ENCODE results near the gene UGT1A8. TPM values are rescaled to one million over a fixed set of nuclear protein-coding genes. Genes with fewer than 3 reads are reported as not detected.
"Not testable (repeated sequence)": the region's sequence is repeated elsewhere in the genome, so short reads cannot be mapped to it uniquely, and the experiment has no call there.

Gene UGT1A8
- total RNA-seq, 1 donor from 2014 or later, result 0.13 TPM

DNA sequence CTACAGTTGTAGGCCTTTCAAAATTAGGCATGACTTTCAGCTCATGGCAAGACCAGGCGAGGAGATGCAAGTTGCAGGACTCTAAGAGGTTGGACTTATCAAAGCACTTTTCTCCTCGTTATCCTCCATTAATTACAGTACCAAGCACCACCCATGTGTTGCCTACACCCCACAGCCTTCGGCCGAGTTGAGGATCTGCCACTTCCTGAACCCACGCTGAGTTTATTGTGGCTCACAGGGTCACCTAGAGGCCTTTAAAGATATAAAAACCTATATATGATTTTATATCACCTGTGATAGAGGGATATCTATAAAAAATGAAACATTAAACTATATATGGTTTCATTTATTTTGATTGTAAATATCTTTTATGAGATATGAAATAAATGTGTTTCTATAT lies 21.4 kb downstream of the UGT1A8 start:
- DNase-seq (ENCODE audit: low spot score), result no peak

DNA sequence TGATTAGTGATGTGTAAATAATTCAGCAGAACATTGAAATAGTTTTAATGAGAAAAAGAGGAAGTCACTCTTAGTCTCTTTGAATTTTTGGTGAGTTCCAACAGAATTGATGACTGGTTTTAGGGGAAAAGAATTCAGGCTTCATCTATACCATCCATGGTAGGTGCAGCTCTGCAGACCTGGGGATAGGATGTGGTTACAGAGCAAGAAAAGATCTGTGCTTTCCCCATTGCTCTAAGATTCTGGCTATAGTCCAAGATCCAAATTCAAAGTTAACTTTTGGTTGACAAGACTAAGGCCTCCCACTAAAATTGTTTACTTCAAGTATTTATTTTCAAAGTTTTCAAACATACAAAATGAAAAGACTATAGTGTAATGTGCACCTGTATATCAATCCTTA lies 22.4 kb downstream of the UGT1A8 start:
- DNase-seq (ENCODE audit: low spot score), result no peak
- no peak for ATAC-seq

More for the DNA sequence above, 21.4 kb downstream of the UGT1A8 start:
- ATAC-seq, result no peak

DNA sequence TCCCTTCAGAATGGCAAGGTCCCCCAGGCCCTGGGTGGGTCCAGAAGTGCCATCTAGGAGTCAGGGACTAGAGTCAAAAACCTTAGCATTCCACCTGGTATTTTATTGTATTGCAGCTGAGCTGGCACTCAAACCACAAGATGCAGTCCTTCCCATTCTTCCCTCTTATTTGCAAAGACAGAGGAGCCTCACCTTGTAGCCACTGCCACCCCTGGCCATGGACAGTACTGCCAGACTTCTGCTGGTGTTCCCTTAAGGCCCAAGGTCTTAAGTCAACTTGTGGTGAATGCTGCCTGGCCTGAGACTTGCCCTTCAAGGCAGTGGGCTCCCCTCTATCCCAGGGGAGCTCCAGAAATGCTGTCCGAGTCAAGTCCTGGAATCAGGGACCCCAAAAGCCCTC lies 25.7 kb downstream of the UGT1A8 start:
- DNase-seq (ENCODE audit: low spot score), result no peak
- peak; percentile 78 for ATAC-seq

DNA sequence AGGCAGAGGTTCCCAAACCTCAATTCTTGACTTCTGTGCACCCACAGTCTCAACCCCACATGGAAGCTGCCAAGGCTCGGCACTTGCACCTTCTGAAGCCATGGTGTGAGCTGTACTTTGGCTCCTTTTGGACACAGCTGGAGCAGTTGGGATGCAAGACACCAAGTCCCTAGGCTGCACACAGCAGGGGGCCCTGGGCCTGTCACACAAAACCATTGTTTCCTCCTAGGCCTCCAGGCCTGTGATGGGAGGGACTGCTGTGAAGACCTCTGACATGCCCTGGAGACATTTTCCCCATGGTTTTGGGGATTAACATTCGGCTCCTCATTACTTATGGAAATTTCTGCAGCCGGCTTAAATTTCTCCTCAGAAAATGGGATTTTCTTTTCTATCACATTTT lies 28.6 kb downstream of the UGT1A8 start:
- DNase-seq (ENCODE audit: low spot score), result not testable (repeated sequence)

DNA sequence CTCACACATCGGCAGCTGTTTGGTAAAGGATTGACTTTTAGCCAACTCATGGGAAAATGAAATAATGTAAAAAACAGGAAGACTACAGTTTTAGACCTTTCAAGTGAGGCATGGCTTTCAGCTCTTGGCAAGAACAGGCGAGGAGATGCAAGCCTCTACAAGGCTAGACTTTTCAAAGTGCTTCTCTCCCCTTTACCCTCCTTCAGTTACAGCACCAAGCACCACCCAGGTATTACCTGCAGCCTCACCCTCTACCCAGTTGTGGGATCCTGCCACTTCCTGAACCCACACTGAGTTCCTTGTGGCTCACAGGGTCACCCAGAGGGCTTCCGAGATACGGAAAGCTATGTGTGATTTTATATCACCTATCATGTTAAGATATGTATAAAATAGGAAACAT lies 33.5 kb downstream of the UGT1A8 start:
- no peak for DNase-seq (ENCODE audit: low spot score)

More for the DNA sequence above, 28.6 kb downstream of the UGT1A8 start:
- not testable (repeated sequence) for ATAC-seq

DNA sequence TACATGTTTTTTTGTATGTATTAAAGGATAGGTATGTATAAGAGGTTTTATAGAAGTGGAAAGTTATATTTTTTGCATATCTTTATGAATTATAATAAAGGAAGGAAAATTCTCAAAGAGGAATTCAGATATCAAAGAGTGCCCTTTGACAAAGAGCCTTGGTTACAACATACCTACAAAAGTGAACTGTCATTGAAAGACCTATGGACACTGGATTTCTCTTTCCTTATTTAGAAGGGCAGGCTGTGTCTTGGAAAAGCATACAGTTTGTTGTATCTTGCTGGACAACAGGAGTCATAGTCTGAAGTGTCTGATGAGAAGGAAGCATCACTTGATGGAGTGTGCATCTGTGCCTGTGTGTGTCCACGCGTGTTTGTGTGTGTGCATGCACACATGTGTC lies 34.0 kb downstream of the UGT1A8 start:
- DNase-seq (ENCODE audit: low spot score) (no peak), ATAC-seq (no peak)

More for the DNA sequence above, 33.5 kb downstream of the UGT1A8 start:
- no peak for ATAC-seq

DNA sequence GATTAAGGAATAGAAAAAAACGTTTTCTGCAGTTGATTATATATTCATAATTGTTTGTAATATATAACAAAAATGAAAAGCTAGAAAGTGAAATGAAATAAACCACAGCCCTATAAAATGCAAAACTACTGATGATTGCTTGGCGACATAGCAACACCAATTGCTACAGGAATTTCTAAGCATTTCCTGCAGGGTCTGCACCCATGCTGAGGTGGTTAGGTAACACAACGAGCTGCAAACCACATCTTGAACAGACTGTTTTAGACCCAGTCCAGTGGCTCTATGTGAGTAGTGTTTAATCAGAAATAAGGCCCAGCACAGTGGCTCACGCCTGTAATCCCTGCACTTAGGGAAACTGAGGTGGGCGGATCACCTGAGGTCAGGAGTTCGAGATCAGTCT lies 37.1 kb downstream of the UGT1A8 start:
- no peak for ATAC-seq
- no peak for DNase-seq (ENCODE audit: low spot score)

DNA sequence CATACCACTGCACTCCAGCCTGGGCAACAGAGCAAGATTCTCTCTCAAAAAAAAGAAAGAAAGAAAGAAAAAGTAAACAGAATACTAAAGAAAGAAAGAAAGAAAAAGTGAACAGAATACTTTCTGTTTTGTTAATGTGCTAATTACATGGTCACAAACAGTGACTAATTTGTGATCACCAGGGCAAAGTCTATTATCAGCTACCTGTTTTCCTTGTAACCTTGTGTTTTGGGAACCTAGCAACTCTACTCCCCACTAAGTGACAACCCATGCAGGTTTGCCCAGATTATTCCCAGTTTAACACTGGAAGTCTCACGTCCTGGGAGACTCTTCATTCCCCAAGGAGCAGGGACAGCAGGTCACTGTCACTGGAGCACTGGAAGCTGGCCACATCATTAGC lies 37.6 kb downstream of the UGT1A8 start:
- no peak for ATAC-seq
- DNase-seq (ENCODE audit: low spot score), result no peak

DNA sequence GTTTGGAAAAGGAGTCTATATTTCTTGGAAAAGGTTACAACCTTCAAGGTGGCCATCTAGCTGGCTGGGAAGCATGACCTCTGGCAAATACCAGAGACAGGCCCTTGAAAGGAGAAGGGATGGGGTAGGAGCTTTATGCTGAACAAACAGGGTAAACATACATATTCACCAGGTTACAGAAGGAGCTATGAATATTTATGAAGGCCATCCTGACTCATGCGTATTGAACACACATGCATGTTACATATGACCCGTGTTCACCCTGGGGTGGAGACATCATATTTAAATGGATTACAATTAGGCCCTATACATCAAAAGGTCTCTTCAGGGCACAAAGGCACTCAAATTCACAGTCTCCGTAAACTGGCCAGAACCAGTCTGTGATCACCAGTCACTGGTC lies 38.5 kb downstream of the UGT1A8 start:
- not testable (repeated sequence) for DNase-seq (ENCODE audit: low spot score); ATAC-seq

DNA sequence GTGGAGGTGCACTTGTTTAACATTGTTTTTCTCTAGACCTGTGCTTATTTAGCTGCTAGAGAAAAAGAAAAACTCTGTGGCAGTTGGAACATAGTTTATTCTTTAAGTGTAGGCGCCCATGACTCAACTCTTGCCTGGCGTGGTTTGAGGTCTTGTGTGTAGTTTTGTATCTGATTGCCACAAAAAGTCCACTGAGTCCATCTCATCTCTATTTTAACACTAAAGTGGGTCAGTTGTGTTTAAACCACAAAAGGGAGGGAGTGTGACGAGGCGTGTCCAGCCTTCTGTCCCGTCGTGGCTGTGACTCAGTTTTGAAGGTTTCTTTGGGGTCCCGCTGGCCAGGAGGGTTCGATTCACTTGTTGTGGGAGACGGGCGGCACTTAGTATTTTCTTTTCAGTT lies 39.0 kb downstream of the UGT1A8 start:
- no peak for ATAC-seq
- DNase-seq (ENCODE audit: low spot score), result no peak

DNA sequence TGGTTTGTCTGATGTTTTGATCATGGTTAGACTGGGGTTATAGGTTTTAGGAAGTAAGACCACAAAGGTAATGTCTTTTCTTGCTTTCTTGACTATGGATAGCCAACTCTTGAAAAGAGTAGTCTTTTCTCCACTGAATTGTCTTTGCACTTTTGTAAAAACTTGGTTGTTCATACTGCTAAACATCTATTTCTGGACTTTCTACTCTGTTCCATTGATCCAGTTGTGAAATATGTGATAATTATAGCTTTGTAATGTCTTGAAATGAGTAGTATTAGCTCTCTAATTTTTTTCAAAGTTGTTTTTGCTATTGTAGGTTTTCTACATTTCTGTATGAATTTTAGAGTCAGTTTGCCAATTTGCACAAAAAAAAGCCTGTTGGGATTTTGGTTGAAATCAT lies 41.2 kb downstream of the UGT1A8 start:
- ATAC-seq (peak; percentile 79), DNase-seq (ENCODE audit: low spot score) (no peak)

DNA sequence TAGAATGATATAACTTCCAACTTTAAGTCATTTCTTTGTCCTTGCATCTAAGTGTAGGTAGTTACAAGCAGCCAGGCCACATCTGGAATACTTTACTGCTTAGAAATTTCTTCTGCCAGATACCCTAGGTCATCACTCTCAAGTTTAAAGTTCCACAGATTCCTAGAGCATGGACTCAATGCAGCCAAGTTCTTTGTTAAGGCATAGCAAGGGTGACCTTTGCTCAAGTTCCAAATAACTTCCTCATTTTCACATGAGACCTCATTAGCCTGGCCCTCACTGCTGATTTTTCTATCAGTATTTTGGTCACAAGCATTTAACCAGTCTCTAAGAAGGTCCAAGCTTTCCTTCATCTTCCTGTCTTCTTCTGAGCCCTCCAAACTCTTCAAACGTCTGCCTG lies 46.5 kb downstream of the UGT1A8 start:
- ATAC-seq, result no peak
- DNase-seq (ENCODE audit: low spot score), result no peak

DNA sequence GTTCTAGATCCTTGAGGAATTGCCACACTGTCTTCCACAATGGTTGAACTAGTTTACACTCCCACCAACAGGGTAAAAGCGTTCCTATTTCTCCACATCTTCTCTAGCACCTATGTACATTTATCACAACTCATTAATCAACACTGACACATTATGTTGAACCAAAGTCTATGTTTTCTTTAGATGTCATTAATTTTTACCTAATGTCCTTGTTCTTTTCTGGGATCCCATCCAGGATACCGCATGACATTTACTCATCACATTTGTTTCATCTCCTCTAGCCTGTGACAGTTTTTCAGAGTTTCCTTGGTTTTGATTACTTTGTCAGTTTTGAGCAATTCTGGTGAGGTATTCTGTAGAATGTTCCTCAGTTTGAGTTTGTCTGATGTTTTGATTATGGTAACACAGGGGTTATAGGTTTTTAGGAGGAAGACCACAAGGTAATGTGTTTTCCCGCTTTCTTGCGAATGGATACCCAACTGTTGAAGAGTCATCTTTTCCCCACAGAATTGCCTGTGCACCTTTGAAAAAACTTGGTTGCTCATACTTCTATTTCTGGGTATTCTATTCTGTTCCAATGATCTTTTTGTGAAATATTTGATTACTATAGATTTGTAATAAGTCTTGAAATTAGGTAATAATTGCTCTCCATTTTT lies 51.3 kb downstream of the UGT1A8 start:
- ATAC-seq (peak; percentile 39), DNase-seq (ENCODE audit: low spot score) (no peak)

DNA sequence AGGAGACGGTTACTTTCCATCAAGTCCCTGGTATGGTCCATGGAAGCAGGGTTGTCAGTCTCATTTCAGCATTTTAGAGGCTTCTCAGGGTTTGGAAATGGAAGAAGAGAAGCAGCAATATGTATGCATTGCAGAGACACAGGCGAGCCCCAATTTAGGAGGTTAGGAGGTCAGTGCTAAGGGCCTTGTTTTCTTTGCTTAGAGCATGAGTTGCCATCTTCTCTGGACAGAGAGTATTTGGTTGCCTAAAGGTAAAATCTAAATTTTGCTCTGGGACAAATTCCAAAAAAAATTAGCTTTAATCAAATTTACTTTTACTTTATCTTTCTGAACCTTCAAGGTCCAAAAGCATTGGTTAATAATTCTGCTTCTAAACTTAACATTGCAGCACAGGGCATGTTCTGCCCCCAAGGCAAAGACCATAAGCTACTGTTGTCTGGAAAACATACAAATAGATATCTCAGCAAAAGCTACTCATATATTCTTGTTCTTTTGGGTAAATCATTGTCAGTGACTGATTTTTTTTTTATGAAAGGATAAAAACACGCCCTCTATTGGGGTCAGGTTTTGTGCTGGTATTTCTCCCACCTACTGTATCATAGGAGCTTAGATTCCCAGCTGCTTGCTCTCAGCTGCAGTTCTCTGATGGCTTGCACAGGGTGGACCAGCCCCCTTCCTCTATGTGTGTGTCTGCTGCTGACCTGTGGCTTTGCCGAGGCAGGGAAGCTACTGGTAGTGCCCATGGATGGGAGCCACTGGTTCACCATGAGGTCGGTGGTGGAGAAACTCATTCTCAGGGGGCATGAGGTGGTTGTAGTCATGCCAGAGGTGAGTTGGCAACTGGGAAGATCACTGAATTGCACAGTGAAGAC lies 54.1 kb downstream of the UGT1A8 start, which contains the start of gene UGT1A9:
UGT1A9 (plus strand) TSS at position 609 of the 872 bp plus-strand sequence; CDS start at position 646, 37 bp downstream.
- peak; percentile 79 for ATAC-seq
- peak; percentile 78 for DNase-seq (ENCODE audit: low spot score)

DNA sequence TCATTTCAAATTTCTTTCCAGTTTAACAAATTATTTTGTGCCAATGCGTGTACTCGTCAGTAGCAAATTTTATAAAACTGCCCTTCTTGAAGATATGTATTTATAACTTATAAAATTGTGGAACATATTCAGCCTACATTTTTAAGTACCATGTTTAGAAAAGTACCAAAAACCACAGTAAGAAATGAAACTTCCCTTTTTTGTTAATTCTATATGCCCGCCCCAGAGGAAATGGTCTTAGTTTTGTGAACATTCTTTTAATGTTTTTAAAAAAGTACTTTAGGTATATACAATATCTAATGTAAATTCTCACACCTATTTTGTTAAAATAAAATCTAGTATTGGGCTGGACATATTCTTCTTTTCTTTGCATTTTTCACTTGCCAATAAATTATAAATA lies 55.5 kb downstream of the UGT1A8 start:
- no peak for ATAC-seq
- DNase-seq (ENCODE audit: low spot score), result no peak

DNA sequence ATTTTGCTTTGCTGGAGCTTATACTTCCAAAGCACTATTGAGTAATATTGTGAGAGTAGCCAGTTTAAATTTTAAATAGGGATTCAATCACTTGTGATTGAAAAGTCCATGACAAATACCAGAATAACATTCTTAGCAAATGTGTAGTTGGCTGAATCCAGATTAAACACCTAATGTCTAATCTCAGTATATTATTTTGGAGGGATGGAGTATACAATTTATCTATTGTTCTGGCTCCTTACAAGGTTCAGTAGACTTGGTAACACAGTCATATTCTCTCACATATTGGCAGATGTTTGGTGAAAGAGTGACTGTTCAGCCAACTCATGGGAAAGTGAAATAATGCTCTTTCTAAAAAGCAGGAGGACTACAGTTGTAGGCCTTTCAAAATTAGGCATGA lies 56.5 kb downstream of the UGT1A8 start:
- ATAC-seq, result peak; percentile 22
- no peak for DNase-seq (ENCODE audit: low spot score)

DNA sequence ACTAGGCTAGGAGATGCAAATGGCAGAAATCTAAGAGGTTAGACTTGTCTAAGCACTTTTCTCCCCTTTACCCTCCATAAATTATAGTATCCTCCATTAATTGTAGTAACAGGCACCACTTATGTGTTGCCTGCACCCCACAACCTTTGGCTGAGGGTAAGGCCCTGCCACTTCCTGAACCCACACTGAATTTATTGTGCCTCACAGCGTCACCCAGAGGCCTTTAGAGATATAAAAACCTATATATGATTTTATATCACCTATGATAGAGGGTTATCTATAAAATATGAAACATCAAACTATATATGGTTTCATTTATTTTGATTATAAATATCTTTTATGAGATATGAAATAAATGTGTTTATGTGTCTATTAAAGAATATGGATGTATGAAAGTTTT lies 56.9 kb downstream of the UGT1A8 start:
- no peak for ATAC-seq
- no peak for DNase-seq (ENCODE audit: low spot score)

DNA sequence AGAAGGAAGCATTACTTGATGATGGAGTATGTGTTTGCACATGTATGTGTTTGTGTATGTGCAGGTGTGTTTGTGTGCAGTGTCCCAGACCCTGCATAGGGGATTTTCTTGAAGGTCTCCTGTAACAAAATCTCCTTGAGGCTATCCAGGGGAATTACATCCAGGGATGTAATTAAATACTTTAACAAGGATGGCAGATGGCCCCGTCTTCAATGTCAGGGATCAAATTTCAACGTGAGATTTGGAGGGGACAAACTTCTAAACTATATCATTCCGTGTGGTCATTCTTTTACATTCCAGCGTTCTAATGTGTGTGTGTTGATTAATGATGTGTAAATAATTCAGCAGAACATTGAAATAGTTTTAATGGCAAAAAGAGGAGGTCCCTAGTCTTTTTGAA lies 57.6 kb downstream of the UGT1A8 start:
- ATAC-seq (no peak), DNase-seq (ENCODE audit: low spot score) (no peak)

DNA sequence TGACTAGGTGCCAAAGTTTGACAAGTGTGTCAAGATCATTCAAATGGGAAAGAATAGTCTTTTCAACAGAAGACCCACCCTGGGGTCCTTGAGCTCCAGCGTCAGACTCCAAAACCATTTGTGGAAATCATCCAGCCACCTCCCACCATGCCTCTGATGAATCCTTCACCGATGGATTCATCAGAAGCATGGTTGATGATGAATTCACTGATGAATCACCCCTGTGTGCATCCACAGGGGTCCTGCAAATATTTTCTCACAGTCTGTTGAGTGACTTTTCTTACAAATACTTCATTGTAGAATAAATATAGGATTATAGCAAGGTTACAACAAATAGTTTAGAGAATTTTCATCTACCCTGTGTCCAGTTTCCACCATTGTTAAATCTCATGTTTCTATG lies 58.6 kb downstream of the UGT1A8 start:
- no peak for ATAC-seq
- DNase-seq (ENCODE audit: low spot score), result no peak

DNA sequence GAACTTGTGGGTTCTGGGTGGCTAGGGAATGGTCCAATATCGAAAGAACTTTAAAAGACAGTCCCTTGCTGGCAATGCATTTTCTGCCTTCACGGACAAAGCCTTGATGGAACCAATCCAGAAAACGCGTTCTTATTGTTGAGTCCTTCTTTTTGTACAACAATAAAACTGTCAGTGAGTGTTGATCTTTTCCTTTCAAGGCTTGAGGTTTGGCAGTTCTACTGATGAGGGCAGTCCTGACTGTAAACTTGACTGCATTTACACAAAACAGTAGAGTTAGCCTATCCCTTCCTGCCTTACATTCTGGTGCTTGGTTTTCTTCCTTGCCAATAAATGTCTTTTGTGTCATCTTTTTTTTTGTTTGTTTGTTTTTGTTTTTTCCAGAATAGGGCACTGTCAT lies 61.8 kb downstream of the UGT1A8 start:
- no peak for DNase-seq (ENCODE audit: low spot score)
- no peak for ATAC-seq

DNA sequence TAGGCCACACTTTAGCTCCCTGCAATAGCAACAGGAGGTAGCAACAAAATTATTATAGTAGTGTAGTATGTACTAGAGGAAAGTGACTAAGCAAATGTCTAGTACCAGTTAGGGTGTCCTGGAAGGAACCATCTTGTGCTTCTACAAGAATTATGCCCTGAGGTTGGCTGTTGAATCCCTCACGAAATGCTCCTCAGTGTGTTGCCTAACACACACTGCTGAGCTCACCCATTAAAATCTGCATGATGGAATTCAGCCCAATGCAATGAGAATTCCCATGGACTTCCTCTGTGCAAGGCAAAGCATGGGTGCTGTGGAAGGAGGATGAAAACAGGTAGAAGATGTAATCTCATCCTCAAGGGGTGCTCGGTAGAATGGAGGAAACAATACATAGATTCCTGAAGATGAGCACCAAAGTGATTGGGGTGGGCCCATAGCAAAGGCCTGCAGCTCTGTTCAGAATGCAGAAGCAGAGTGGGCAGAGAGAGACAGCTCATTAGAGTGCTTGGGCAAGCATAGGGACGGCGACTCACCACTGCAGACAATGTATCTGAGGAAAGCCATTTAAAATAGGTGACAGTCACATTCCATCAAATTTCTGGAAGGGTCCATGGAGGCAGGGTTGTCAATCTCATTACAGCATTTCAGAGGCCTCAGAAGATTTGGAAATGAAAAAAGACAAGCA lies 63.1 kb downstream of the UGT1A8 start:
- DNase-seq (ENCODE audit: low spot score) (no peak), ATAC-seq (peak; percentile 41)

All from left lobe of liver (tissue), 2 donors.